ENCODE results near the gene F13A1. TPM values are rescaled to one million over a fixed set of nuclear protein-coding genes. Genes with fewer than 3 reads are reported as not detected.
A peak's percentile ranks its signal among the peaks of the same experiment; 100 is the strongest.

Gene F13A1
- total and polyA plus RNA-seq, 2 of the 13 experiments (the other 11 are each of a cell fraction or from before 2014, with no cell fraction given): not detected

DNA sequence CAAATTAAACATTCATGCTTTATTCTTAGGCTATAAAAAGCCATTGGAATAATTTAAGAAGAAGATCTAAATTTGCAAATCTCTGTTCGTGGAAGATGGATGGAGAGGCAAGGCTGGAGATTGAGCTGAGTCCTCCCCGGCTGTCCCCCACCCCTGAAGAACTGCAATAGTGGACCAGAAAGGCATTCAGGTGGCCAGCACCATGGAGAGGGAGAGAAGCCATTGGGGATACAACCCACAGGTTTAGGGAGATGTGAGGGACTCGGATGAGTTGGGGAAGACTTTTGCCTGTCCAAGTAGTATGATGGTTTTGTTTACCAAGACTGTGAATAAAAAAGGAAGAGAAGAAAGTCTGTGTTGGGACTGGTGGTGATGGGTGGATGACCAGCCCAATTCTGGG is 120.8 kb downstream of the F13A1 start:
- 11% methylated on average over 3 of the region's 3 CpGs for WGBS (ENCODE audit: low lambda C conversion rate)

GRCh38 chr6:6196762-6197161 is 123.7 kb downstream of the F13A1 start:
- no peaks in the 10 kb centered on the region; a peak in 2 of 5 replicates for H3K27me3 ChIP-seq (ENCODE audit: control insufficient read depth in 1 of 2, insufficient read depth in 2 of 2, low read length in 2 of 2)
- in situ Hi-C loops (cut with HindIII; ENCODE audit: extremely low pct_ligation_motif_present, low pct_unique_long_range_greater_than_20kb): no loop called here
- DNase-seq (ENCODE audit: low spot score) (no peak), ATAC-seq (no peak), FAIRE-seq (no peak)
- H2AFZ ChIP-seq (ENCODE audit: low read length): no peak overlapping the region
- BruUV-seq (replicated peaks): no TSS peak
- intact Hi-C loops (cut with micrococcal nuclease; ENCODE audit: unreplicated experiment): no loop called here
- H3K4me3 ChIP-seq (replicated peaks in 1 of 3; ENCODE audit: insufficient read depth in 1 of 3, low read depth in 2 of 3, low read length in 3 of 3): no peak overlapping the region
- H3K36me3 ChIP-seq (replicated peaks in 1 of 2; ENCODE audit: control insufficient read depth in 1 of 2, insufficient read depth in 2 of 2, low read length in 2 of 2): no peaks in the 10 kb centered on the region
- H3K4me2 ChIP-seq (ENCODE audit: low read depth, low read length): no peak overlapping the region
- H3K9ac ChIP-seq (ENCODE audit: insufficient read depth, low read depth, low read length): no peak overlapping the region
- 0% methylated on average over 3 of the region's 3 CpGs for WGBS (ENCODE audit: low lambda C conversion rate)
- H3K79me2 ChIP-seq (ENCODE audit: insufficient read depth, low read length): no peaks in the 10 kb centered on the region
- H3K27ac ChIP-seq (ENCODE audit: extremely low read length, insufficient read depth, low read length): no peak overlapping the region
- H3K9me3 ChIP-seq (ENCODE audit: low read length): no peaks in the 10 kb centered on the region
- ChIA-PET POLR2A (no interaction called here), CTCF (ENCODE audit: low intra/inter-chr PET ratio, low total read pairs) (no interaction called here)
- H4K20me1 ChIP-seq (ENCODE audit: insufficient read depth, low read length): no peaks in the 10 kb centered on the region
- TF ChIP-seq FOXK2 (IDR thresholded peaks at IDR 0.05) (no peak), ZSCAN12 (CRISPR knock-in tag; IDR thresholded peaks at IDR 0.05) (no peak), ZNF10 (CRISPR knock-in tag; IDR thresholded peaks at IDR 0.05; ENCODE audit: borderline replicate concordance, low read depth) (no peak), PHF8 (CRISPR knock-in tag; IDR thresholded peaks at IDR 0.05) (no peak), MAFF (IDR thresholded peaks at IDR 0.05; ENCODE audit: low read depth, low read length) (peak; percentile 76), MAFK (conservative IDR thresholded peaks at IDR 0.05 in 1 of 2, IDR thresholded peaks at IDR 0.05 in 1 of 2; ENCODE audit: low read length in 2 of 2) (peak; percentile 68 to 85), CENPX (CRISPR knock-in tag; IDR thresholded peaks at IDR 0.05) (no peak)
- TF ChIP-seq, protein P1, sequence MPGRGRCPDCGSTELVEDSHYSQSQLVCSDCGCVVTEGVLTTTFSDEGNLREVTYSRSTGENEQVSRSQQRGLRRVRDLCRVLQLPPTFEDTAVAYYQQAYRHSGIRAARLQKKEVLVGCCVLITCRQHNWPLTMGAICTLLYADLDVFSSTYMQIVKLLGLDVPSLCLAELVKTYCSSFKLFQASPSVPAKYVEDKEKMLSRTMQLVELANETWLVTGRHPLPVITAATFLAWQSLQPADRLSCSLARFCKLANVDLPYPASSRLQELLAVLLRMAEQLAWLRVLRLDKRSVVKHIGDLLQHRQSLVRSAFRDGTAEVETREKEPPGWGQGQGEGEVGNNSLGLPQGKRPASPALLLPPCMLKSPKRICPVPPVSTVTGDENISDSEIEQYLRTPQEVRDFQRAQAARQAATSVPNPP (CRISPR knock-in tag; IDR thresholded peaks at IDR 0.05): no peak
- no peaks in the 10 kb centered on the region for H3K4me1 ChIP-seq (ENCODE audit: insufficient read depth, low read length)

More for the DNA sequence above, 120.8 kb downstream of the F13A1 start:
- ChIA-PET POLR2A (no interaction called here), CTCF (ENCODE audit: low intra/inter-chr PET ratio, low total read pairs) (no interaction called here)
- Histone ChIP-seq H3K9ac (ENCODE audit: insufficient read depth, low read depth, low read length) (no peak overlapping the region), H3K79me2 (ENCODE audit: insufficient read depth, low read length) (no peaks in the 10 kb centered on the region), H3K4me1 (ENCODE audit: insufficient read depth, low read length) (no peaks in the 10 kb centered on the region), H3K27me3 (ENCODE audit: control insufficient read depth in 1 of 2, insufficient read depth in 2 of 2, low read length in 2 of 2) (no peaks in the 10 kb centered on the region; a peak in 2 of 5 replicates), H3K27ac (ENCODE audit: extremely low read length, insufficient read depth, low read length) (no peak overlapping the region), H3K9me3 (ENCODE audit: low read length) (no peaks in the 10 kb centered on the region), H3K4me2 (ENCODE audit: low read depth, low read length) (no peak overlapping the region), H2AFZ (ENCODE audit: low read length) (no peak overlapping the region), H3K4me3 (replicated peaks in 1 of 3; ENCODE audit: insufficient read depth in 1 of 3, low read depth in 2 of 3, low read length in 3 of 3) (no peak overlapping the region), H3K36me3 (replicated peaks in 1 of 2; ENCODE audit: control insufficient read depth in 1 of 2, insufficient read depth in 2 of 2, low read length in 2 of 2) (no peaks in the 10 kb centered on the region), H4K20me1 (ENCODE audit: insufficient read depth, low read length) (no peaks in the 10 kb centered on the region)
- no peak for ATAC-seq
- intact Hi-C loops (cut with micrococcal nuclease; ENCODE audit: unreplicated experiment): no loop called here
- FAIRE-seq: no peak
- no peak for TF ChIP-seq MLLT10 (CRISPR knock-in tag; IDR thresholded peaks at IDR 0.05)
- no peak for TF ChIP-seq ZC3H13 (CRISPR knock-in tag; IDR thresholded peaks at IDR 0.05)
- no peak for TF ChIP-seq DPF2 (CRISPR knock-in tag; IDR thresholded peaks at IDR 0.05; ENCODE audit: borderline replicate concordance, low read depth)
- TF ChIP-seq ZNF607 (CRISPR knock-in tag; IDR thresholded peaks at IDR 0.05; ENCODE audit: borderline replicate concordance): no peak
- no peak for TF ChIP-seq ZNF333 (CRISPR knock-in tag; IDR thresholded peaks at IDR 0.05; ENCODE audit: borderline replicate concordance)
- TF ChIP-seq ZNF383 (CRISPR knock-in tag; IDR thresholded peaks at IDR 0.05; ENCODE audit: borderline replicate concordance): no peak
- no peak for TF ChIP-seq FOSL1 (CRISPR knock-in tag; IDR thresholded peaks at IDR 0.05; ENCODE audit: borderline replicate concordance)
- TF ChIP-seq NFE2L1 (CRISPR knock-in tag; IDR thresholded peaks at IDR 0.05; ENCODE audit: borderline replicate concordance): no peak
- no peak for TF ChIP-seq ZNF891 (CRISPR knock-in tag; IDR thresholded peaks at IDR 0.05)
- no peak for TF ChIP-seq ZNF629 (CRISPR knock-in tag; conservative IDR thresholded peaks at IDR 0.05)
- DNase-seq (ENCODE audit: low spot score): no peak
- in situ Hi-C loops (cut with HindIII; ENCODE audit: extremely low pct_ligation_motif_present, low pct_unique_long_range_greater_than_20kb): no loop called here
- BruUV-seq (replicated peaks): no TSS peak

Data from HepG2 (cell line).